K562 (cell line): Measurements from ENCODE around the gene ZNF564. TPM values are rescaled to one million over a fixed set of nuclear protein-coding genes. Genes with fewer than 3 reads are reported as not detected.

ENCODE experiments used
- ARID3B ChIP-seq: fragments of 250-450 bp; sonication (Bioruptor Pico); IDR thresholded peaks from 2 replicates; pipeline ENCODE4 v1.4.0; 2020; ENCODE audit warnings: borderline replicate concordance
- CREB1 ChIP-seq, 2 experiments: sonication (generic) in 1 of 2; formaldehyde crosslinking in 1 of 2; IDR thresholded peaks; 2 replicates each; pipeline versions ENCODE4 v1.6.1 to v1.8.0; 2012 to 2022; ENCODE audit warnings: inconsistent platforms in 1 of 2, mild to moderate bottlenecking in 1 of 2, missing genetic modification reagents in 1 of 2, moderate library complexity in 1 of 2
- DACH1 ChIP-seq: fragments of 450-650 bp; IDR thresholded peaks from 2 replicates; pipeline ENCODE4 v1.6.1; 2018; ENCODE audit not compliant: partially characterized antibody
- ETV5 ChIP-seq: sonication (generic); formaldehyde crosslinking; IDR thresholded peaks from 2 replicates; pipeline ENCODE4 v1.4.0; 2020; ENCODE audit warnings: low read depth, mild to moderate bottlenecking, missing genetic modification reagents
- EWSR1 ChIP-seq: fragments of 450-650 bp; IDR thresholded peaks from 2 replicates; pipeline ENCODE4 v1.6.1; 2018; ENCODE audit warnings: borderline replicate concordance, mild to moderate bottlenecking, low read depth, moderate library complexity; ENCODE audit not compliant: partially characterized antibody
- ILK ChIP-seq: fragments of 450-650 bp; IDR thresholded peaks from 2 replicates; pipeline ENCODE4 v1.6.1; 2016; ENCODE audit warnings: missing genetic modification characterization, low read depth, mild to moderate bottlenecking, missing compliant biosample characterization, moderate library complexity, borderline replicate concordance
- L3MBTL2 ChIP-seq: fragments of 450-650 bp; IDR thresholded peaks from 2 replicates; pipeline ENCODE4 v1.6.1; 2016; ENCODE audit warnings: mild to moderate bottlenecking, moderate library complexity
- MAFK ChIP-seq: IDR thresholded peaks from 2 replicates; pipeline ENCODE4 v1.6.1; 2011; ENCODE audit warnings: low read length, improper control_type of control experiment
- NUFIP1 ChIP-seq: fragments of 450-650 bp; IDR thresholded peaks from 2 replicates; pipeline ENCODE4 v1.6.1; 2018; ENCODE audit not compliant: partially characterized antibody
- U2AF2 ChIP-seq: fragments of 200-400 bp; formaldehyde crosslinking; optimal IDR thresholded peaks from 2 replicates; pipeline ENCODE3; 2017; ENCODE audit warnings: low read depth, mild to moderate bottlenecking, low read length
- USF1 ChIP-seq: sonication (generic); formaldehyde crosslinking; IDR thresholded peaks from 2 replicates; pipeline ENCODE4 v1.9.0; 2022; ENCODE audit warnings: mild to moderate bottlenecking, missing genetic modification reagents
- ZBTB1 ChIP-seq: sonication (generic); formaldehyde crosslinking; IDR thresholded peaks from 2 replicates; pipeline ENCODE4 v1.8.1; 2023; ENCODE audit warnings: missing genetic modification reagents, low read depth, mild to moderate bottlenecking, borderline replicate concordance
- ZNF143 ChIP-seq: sonication (generic); formaldehyde crosslinking; IDR thresholded peaks from 2 replicates; pipeline ENCODE4 v1.9.0; 2022; ENCODE audit warnings: mild to moderate bottlenecking, missing genetic modification reagents
- ZNF146 ChIP-seq: IDR thresholded peaks from one replicate; pipeline ENCODE4 v1.6.1; 2018; ENCODE audit warnings: missing compliant biosample characterization; ENCODE audit not compliant: unreplicated experiment
- ZNF551 ChIP-seq: fragments of 250-450 bp; sonication (Bioruptor Pico); IDR thresholded peaks from 2 replicates; pipeline ENCODE4 v1.5.0; 2021; ENCODE audit warnings: mild to moderate bottlenecking, moderate library complexity
- ZNF644 ChIP-seq: fragments of 200-800 bp; sonication (Bioruptor generic); IDR thresholded peaks from 2 replicates; pipeline ENCODE4 v1.6.1; 2016; ENCODE audit warnings: low read depth, missing genetic modification characterization, missing compliant biosample characterization
- polyA plus RNA-seq, 8 experiments: library from polyadenylated mRNA; depleted of rRNA in 4 of 8; stranded (reverse) in 5 of 8; unstranded in 3 of 8; fragments of >200 nt; fragmentation: Nextera tagmentation in 2 of 8; fragmentation: Illumina TruSeq in 1 of 8; extraction: Ambion mirVana in 2 of 8; extraction: Trizol in 1 of 8; gene quantifications; 2 replicates each; pipeline versions ENCODE4 v1.2.1 to v1.2.3, GENCODE V29; 2011 to 2014; ENCODE audit warnings: inconsistent platforms in 1 of 8, missing spikeins in 1 of 8
- total RNA-seq, 7 experiments: library from RNA; depleted of rRNA in 6 of 7; stranded (reverse); fragments of >200 nt in 6 of 7; fragmentation: Illumina TruSeq in 2 of 7; extraction: Trizol in 2 of 7; gene quantifications; 2 replicates each; pipeline versions ENCODE4 v1.2.1 to v1.2.3, GENCODE V29; 2011 to 2021; ENCODE audit warnings: low replicate concordance in 1 of 7
- TF ChIP-seq, protein P1 (sequence below): fragments of 250-450 bp; sonication (Bioruptor Pico); IDR thresholded peaks from 2 replicates; pipeline ENCODE4 v1.9.0; 2021; ENCODE audit warnings: mild to moderate bottlenecking, inconsistent platforms
- TF ChIP-seq, protein P2 (sequence below): fragments of 450-650 bp; IDR thresholded peaks from 2 replicates; pipeline ENCODE4 v1.6.1; 2016; ENCODE audit warnings: borderline replicate concordance
- TF ChIP-seq, protein P3 (sequence below): sonication (generic); formaldehyde crosslinking; IDR thresholded peaks from 2 replicates; pipeline ENCODE4 v1.5.0; 2020; ENCODE audit warnings: missing genetic modification reagents

Gene ZNF564
- total and polyA plus RNA-seq, 9 of the 15 experiments (the other 6 are each of a cell fraction or from before 2014, with no cell fraction given) = 1.4 to 8.1 (median 5.6) TPM

DNA sequence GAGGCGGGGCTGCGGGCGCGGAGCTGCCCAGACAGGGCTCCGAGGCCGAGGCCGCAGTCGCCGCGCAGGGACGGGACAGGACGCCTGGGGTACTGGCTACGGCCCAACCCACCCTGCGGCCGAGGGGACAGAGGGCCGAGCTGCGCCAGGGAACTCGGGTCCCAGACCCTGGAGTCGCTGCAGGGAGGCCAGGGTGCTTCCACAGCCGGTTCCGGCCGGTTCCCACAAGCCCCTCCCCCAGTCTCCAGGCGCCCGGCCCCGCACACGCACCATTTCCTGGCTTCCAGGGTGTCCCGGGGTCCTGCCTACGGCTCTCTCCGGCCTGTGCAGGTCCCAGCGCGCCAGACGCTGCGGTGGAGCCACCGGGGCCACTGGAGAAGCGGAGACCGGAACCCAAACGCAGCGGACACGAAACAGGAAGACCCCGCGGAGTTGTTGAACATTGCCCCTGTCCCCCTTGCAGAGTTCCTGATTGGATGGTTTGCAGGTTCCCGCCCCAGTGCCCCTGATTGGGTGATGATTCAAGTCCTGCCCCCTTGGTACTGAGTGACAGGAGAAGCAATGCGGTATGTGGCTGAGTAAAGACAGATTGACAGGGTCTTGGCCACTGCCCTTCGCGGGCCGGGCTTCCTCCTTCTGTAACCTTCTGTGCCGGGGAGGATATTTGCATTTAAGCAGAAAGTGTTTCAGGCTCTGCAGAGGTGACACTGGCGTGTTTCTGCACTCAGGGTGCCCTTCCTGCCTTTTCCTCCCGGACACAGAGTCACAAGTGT is at the start of gene ZNF564 (continued):
- TF ChIP-seq L3MBTL2 (no peak; the same call in none of the 2 replicates), ARID3B (CRISPR knock-in tag) (no peak), ZNF143 (CRISPR knock-in tag) (no peak), ETV5 (peak; percentile 91), NUFIP1 (no peak), ZNF644 (tag) (no peak), ILK (tag) (no peak), ZNF146 (CRISPR knock-in tag) (no peak), MAFK (0 out of 2 replicates have a peak, but pooled peaks have one; percentile 5), ZBTB1 (CRISPR knock-in tag) (peak; percentile 86), U2AF2 (no peak), EWSR1 (no peak), CREB1 (IDR thresholded peaks at IDR 0.05) (peak; percentile 40), CREB1 (CRISPR knock-in tag; IDR thresholded peaks at IDR 0.05) (peak; percentile 41), ZNF551 (CRISPR knock-in tag) (no peak), USF1 (CRISPR knock-in tag) (no peak), DACH1 (no peak)
- TF ChIP-seq, protein P1, sequence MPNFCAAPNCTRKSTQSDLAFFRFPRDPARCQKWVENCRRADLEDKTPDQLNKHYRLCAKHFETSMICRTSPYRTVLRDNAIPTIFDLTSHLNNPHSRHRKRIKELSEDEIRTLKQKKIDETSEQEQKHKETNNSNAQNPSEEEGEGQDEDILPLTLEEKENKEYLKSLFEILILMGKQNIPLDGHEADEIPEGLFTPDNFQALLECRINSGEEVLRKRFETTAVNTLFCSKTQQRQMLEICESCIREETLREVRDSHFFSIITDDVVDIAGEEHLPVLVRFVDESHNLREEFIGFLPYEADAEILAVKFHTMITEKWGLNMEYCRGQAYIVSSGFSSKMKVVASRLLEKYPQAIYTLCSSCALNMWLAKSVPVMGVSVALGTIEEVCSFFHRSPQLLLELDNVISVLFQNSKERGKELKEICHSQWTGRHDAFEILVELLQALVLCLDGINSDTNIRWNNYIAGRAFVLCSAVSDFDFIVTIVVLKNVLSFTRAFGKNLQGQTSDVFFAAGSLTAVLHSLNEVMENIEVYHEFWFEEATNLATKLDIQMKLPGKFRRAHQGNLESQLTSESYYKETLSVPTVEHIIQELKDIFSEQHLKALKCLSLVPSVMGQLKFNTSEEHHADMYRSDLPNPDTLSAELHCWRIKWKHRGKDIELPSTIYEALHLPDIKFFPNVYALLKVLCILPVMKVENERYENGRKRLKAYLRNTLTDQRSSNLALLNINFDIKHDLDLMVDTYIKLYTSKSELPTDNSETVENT = peak; percentile 85
- TF ChIP-seq, protein P2, sequence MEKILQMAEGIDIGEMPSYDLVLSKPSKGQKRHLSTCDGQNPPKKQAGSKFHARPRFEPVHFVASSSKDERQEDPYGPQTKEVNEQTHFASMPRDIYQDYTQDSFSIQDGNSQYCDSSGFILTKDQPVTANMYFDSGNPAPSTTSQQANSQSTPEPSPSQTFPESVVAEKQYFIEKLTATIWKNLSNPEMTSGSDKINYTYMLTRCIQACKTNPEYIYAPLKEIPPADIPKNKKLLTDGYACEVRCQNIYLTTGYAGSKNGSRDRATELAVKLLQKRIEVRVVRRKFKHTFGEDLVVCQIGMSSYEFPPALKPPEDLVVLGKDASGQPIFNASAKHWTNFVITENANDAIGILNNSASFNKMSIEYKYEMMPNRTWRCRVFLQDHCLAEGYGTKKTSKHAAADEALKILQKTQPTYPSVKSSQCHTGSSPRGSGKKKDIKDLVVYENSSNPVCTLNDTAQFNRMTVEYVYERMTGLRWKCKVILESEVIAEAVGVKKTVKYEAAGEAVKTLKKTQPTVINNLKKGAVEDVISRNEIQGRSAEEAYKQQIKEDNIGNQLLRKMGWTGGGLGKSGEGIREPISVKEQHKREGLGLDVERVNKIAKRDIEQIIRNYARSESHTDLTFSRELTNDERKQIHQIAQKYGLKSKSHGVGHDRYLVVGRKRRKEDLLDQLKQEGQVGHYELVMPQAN = peak; percentile 36; the same call in 1 of the 2 replicates
- TF ChIP-seq, protein P3, sequence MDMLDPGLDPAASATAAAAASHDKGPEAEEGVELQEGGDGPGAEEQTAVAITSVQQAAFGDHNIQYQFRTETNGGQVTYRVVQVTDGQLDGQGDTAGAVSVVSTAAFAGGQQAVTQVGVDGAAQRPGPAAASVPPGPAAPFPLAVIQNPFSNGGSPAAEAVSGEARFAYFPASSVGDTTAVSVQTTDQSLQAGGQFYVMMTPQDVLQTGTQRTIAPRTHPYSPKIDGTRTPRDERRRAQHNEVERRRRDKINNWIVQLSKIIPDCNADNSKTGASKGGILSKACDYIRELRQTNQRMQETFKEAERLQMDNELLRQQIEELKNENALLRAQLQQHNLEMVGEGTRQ = peak; percentile 9; the same call in 1 of the 2 replicates
